GM23338 (cell line): ENCODE data around the gene TARS3. TPM values are rescaled to one million over a fixed set of nuclear protein-coding genes. Genes with fewer than 3 reads are reported as not detected.

ENCODE experiments used
- ATAC-seq: fragments of 200-7000 bp; cut with Tn5 transposase; 3 replicates; pipeline ENCODE4 v1.9.1; 2020
- DNase-seq: peaks from one replicate; pipeline ENCODE4 v3.0.0-alpha.2; 2015; ENCODE audit warnings: low spot score
- H2AFZ ChIP-seq: fragments of 200-600 bp; sonication (generic); 2 replicates; pipeline ENCODE4 v1.8.0; 2016; ENCODE audit warnings: antibody characterized with exemption, mild to moderate bottlenecking, moderate library complexity
- H3F3A ChIP-seq: fragments of 200-600 bp; sonication (generic); replicated peaks from 2 replicates; pipeline ENCODE4 v1.8.0; 2017; ENCODE audit warnings: antibody characterized with exemption, mixed run types, low read depth
- H3K27ac ChIP-seq: fragments of 200-600 bp; sonication (generic); 2 replicates; pipeline ENCODE4 v1.6.1; 2016; ENCODE audit warnings: low read depth
- H3K27me3 ChIP-seq: fragments of 200-600 bp; sonication (generic); 2 replicates; pipeline ENCODE4 v1.8.0; 2016; ENCODE audit warnings: mild to moderate bottlenecking, mixed run types, moderate library complexity; ENCODE audit not compliant: insufficient read depth
- H3K36me3 ChIP-seq: fragments of 200-600 bp; sonication (generic); 2 replicates; pipeline ENCODE4 v1.8.0; 2016; ENCODE audit warnings: mild to moderate bottlenecking; ENCODE audit not compliant: insufficient read depth
- H3K4me1 ChIP-seq: fragments of 200-600 bp; sonication (generic); 2 replicates; pipeline ENCODE4 v1.8.0; 2016; ENCODE audit warnings: mild to moderate bottlenecking, moderate library complexity; ENCODE audit not compliant: insufficient read depth
- H3K4me2 ChIP-seq: fragments of 200-600 bp; sonication (generic); 2 replicates; pipeline ENCODE4 v1.7.1; 2017; ENCODE audit warnings: mixed run types
- H3K4me3 ChIP-seq: fragments of 200-600 bp; sonication (generic); 2 replicates; pipeline ENCODE4 v1.6.1; 2016; ENCODE audit warnings: mixed run types
- H3K79me2 ChIP-seq: fragments of 200-600 bp; sonication (generic); replicated peaks from 2 replicates; pipeline ENCODE4 v1.8.0; 2017; ENCODE audit warnings: mild to moderate bottlenecking; ENCODE audit not compliant: insufficient read depth
- H3K9me2 ChIP-seq: fragments of 200-600 bp; sonication (generic); 2 replicates; pipeline ENCODE4 v1.8.0; 2017; ENCODE audit not compliant: insufficient read depth
- H4K20me1 ChIP-seq: fragments of 200-600 bp; sonication (generic); replicated peaks from 2 replicates; pipeline ENCODE4 v1.8.0; 2017; ENCODE audit warnings: mild to moderate bottlenecking; ENCODE audit not compliant: insufficient read depth
- H3K27ac Mint-ChIP-seq: 2 replicates; pipeline ENCODE4 v1.8.0; 2020; ENCODE audit warnings: inconsistent platforms, mild to moderate bottlenecking, moderate library complexity, mixed read lengths
- H3K27me3 Mint-ChIP-seq: 3 replicates; pipeline ENCODE4 v1.8.0; 2022; ENCODE audit warnings: low read depth, mild to moderate bottlenecking, moderate library complexity, mixed read lengths, inconsistent platforms; ENCODE audit not compliant: insufficient read depth, poor library complexity
- H3K36me3 Mint-ChIP-seq: 3 replicates; pipeline ENCODE4 v1.8.0; 2021; ENCODE audit warnings: low read depth, mild to moderate bottlenecking, inconsistent platforms, moderate library complexity, mixed read lengths
- H3K4me1 Mint-ChIP-seq: 3 replicates; pipeline ENCODE4 v1.8.0; 2020; ENCODE audit warnings: mild to moderate bottlenecking, inconsistent platforms, mixed read lengths
- H3K4me3 Mint-ChIP-seq: 3 replicates; pipeline ENCODE4 v1.8.0; 2021; ENCODE audit warnings: moderate library complexity, mild to moderate bottlenecking, inconsistent platforms, mixed read lengths
- H3K9me3 Mint-ChIP-seq: 3 replicates; pipeline ENCODE4 v1.8.0; 2020; ENCODE audit warnings: moderate library complexity, mild to moderate bottlenecking, inconsistent platforms, mixed read lengths
- CREB1 ChIP-seq: fragments of 250-450 bp; sonication (Bioruptor Pico); IDR thresholded peaks from 2 replicates; pipeline ENCODE4 v1.5.0; 2020; ENCODE audit warnings: low read depth, mild to moderate bottlenecking, moderate library complexity
- CTCF ChIP-seq, 2 experiments: fragments of 200-600 bp in 1 of 2; sonication (generic) in 1 of 2; conservative IDR thresholded peaks; 2 replicates each; pipeline versions ENCODE4 v1.5.1 to v1.6.1; 2016 to 2017; ENCODE audit warnings: antibody characterized with exemption in 2 of 2, low read depth in 2 of 2, mild to moderate bottlenecking in 2 of 2, moderate library complexity in 1 of 2
- POLR2AphosphoS5 ChIP-seq: IDR thresholded peaks from 2 replicates; pipeline ENCODE4 v1.6.1; 2016; ENCODE audit warnings: antibody characterized with exemption, low read depth
- REST ChIP-seq: IDR thresholded peaks from one replicate; pipeline ENCODE4 v1.6.1; 2018; ENCODE audit warnings: antibody characterized with exemption; ENCODE audit not compliant: unreplicated experiment
- STAT1 ChIP-seq: IDR thresholded peaks from one replicate; pipeline ENCODE4 v1.6.1; 2016; ENCODE audit warnings: antibody characterized with exemption; ENCODE audit not compliant: unreplicated experiment
- ZNF114 ChIP-seq: fragments of 250-450 bp; sonication (Bioruptor Pico); IDR thresholded peaks from 2 replicates; pipeline ENCODE4 v1.5.0; 2020; ENCODE audit warnings: mild to moderate bottlenecking, moderate library complexity
- ZNF331 ChIP-seq: fragments of 250-450 bp; sonication (Bioruptor Pico); IDR thresholded peaks from 2 replicates; pipeline ENCODE4 v1.5.0; 2020; ENCODE audit warnings: low read depth, mild to moderate bottlenecking, moderate library complexity
- ZNF462 ChIP-seq: fragments of 250-450 bp; sonication (Bioruptor Pico); IDR thresholded peaks from 2 replicates; pipeline ENCODE4 v1.5.0; 2020; ENCODE audit warnings: mild to moderate bottlenecking, moderate library complexity
- polyA plus RNA-seq: library from polyadenylated mRNA; unstranded; fragments of >200 nt; fragmentation: Nextera tagmentation; extraction: Ambion mirVana; gene quantifications from 2 replicates; pipeline ENCODE4 v1.2.1, GENCODE V29; 2016
- total RNA-seq: library from RNA; depleted of rRNA; stranded (reverse); fragments of >200 nt; shearing (Covaris generic); gene quantifications from 2 replicates; pipeline ENCODE4 v1.2.3, GENCODE V29; 2014

TARS3 gene
- total and polyA plus RNA-seq, 2 experiments from 2014 or later, result 13.0 to 15.4 TPM

- no peak overlapping the region for H3K27ac Mint-ChIP-seq
- Histone ChIP-seq H3K27ac (no peak overlapping the region), H3K4me3 (no peak overlapping the region), H3K36me3 (peaks cover 21% of the 10 kb centered on the region), H3K4me1 (peaks cover 16% of the 10 kb centered on the region; the same call in 1 of the 2 replicates), H4K20me1 (peaks cover 8% of the 10 kb centered on the region; the same call in 1 of the 2 replicates), H3K27me3 (no peaks in the 10 kb centered on the region), H3K9me2 (no peaks in the 10 kb centered on the region), H3F3A (no peaks in the 10 kb centered on the region), H3K4me2 (no peak overlapping the region), H3K79me2 (no peaks in the 10 kb centered on the region), H2AFZ (no peak overlapping the region)
- ATAC-seq (no peak), DNase-seq (no peak)
- H3K9me3 Mint-ChIP-seq, result no peaks in the 10 kb centered on the region
- H3K4me1 Mint-ChIP-seq, result peaks cover 20% of the 10 kb centered on the region
- peaks cover 6% of the 10 kb centered on the region for H3K27me3 Mint-ChIP-seq
- no peak for TF ChIP-seq REST
- TF ChIP-seq POLR2AphosphoS5, result no peak
- no peak for TF ChIP-seq CREB1 (CRISPR knock-in tag)
- TF ChIP-seq CTCF (conservative IDR thresholded peaks at IDR 0.05; ENCODE audit: low read depth in 2 of 2), result no peak
- no peak for TF ChIP-seq STAT1
- TF ChIP-seq ZNF331 (CRISPR knock-in tag), result no peak
- no peak for TF ChIP-seq ZNF114 (CRISPR knock-in tag)
- TF ChIP-seq ZNF462 (CRISPR knock-in tag), result no peak
- peaks cover 27% of the 10 kb centered on the region for H3K36me3 Mint-ChIP-seq
- no peak overlapping the region for H3K4me3 Mint-ChIP-seq
Measured at GRCh38 chr15:101641894-101642293, 82.4 kb downstream of the TARS3 start.
